HepG2 (cell line): ENCODE results near the gene THBS2.

Experiments used
- ARHGAP35 ChIP-seq: sonication (generic); formaldehyde crosslinking; IDR thresholded peaks from 2 replicates; pipeline ENCODE4 v1.9.0; 2022; ENCODE audit warnings: mild to moderate bottlenecking, inconsistent platforms, moderate library complexity, missing genetic modification reagents, borderline replicate concordance
- ATF6 ChIP-seq: sonication (generic); formaldehyde crosslinking; conservative IDR thresholded peaks from 2 replicates; pipeline ENCODE4 v1.4.0; 2020; ENCODE audit warnings: missing genetic modification reagents
- CTCF ChIP-seq: sonication (generic); formaldehyde crosslinking; IDR thresholded peaks from 2 replicates; pipeline ENCODE4 v1.5.0; 2020; ENCODE audit warnings: mild to moderate bottlenecking, missing genetic modification reagents, moderate library complexity
- MLXIP ChIP-seq: sonication (generic); formaldehyde crosslinking; IDR thresholded peaks from 2 replicates; pipeline ENCODE4 v1.9.0; 2021; ENCODE audit warnings: missing genetic modification reagents, borderline replicate concordance
- PHF8 ChIP-seq: sonication (generic); formaldehyde crosslinking; IDR thresholded peaks from 2 replicates; pipeline ENCODE4 v1.5.0; 2020; ENCODE audit warnings: missing genetic modification reagents
- RNF2 ChIP-seq: fragments of 450-650 bp; conservative IDR thresholded peaks from 2 replicates; pipeline ENCODE4 v1.6.1; 2016; ENCODE audit warnings: low read depth
- SMC3 ChIP-seq: IDR thresholded peaks from 2 replicates; pipeline ENCODE4 v1.6.1; 2011; ENCODE audit warnings: low read length, improper control_type of control experiment
- TAF1 ChIP-seq: sonication (generic); formaldehyde crosslinking; IDR thresholded peaks from 2 replicates; pipeline ENCODE4 v1.4.0; 2020; ENCODE audit warnings: missing genetic modification reagents
- THAP8 ChIP-seq: sonication (generic); formaldehyde crosslinking; IDR thresholded peaks from 2 replicates; pipeline ENCODE4 v1.5.1; 2020; ENCODE audit warnings: missing genetic modification reagents, mild to moderate bottlenecking, borderline replicate concordance
- ZHX1 ChIP-seq: sonication (generic); formaldehyde crosslinking; IDR thresholded peaks from 2 replicates; pipeline ENCODE4 v1.8.1; 2022; ENCODE audit warnings: low read depth, mild to moderate bottlenecking, missing genetic modification reagents
- ZNF644 ChIP-seq: IDR thresholded peaks from 2 replicates; pipeline ENCODE4 v1.6.1; 2016; ENCODE audit warnings: low read depth

- no peak for TF ChIP-seq CTCF (CRISPR knock-in tag)
- no peak for TF ChIP-seq ZNF644 (CRISPR knock-in tag)
- no peak for TF ChIP-seq THAP8 (CRISPR knock-in tag)
- no peak for TF ChIP-seq ZHX1 (CRISPR knock-in tag)
- no peak for TF ChIP-seq MLXIP (CRISPR knock-in tag)
- no peak for TF ChIP-seq TAF1
- TF ChIP-seq PHF8 (CRISPR knock-in tag), result no peak
- no peak for TF ChIP-seq RNF2
- TF ChIP-seq ARHGAP35 (CRISPR knock-in tag), result no peak
- no peak for TF ChIP-seq ATF6
- TF ChIP-seq SMC3, result no peak
Observed at GRCh38 chr6:169229615-169230321, 23.9 kb downstream of the THBS2 start.
